T-helper 17 cell (primary cell): ENCODE measurements around the gene EIF5A. TPM values are rescaled to one million over a fixed set of nuclear protein-coding genes. Genes with fewer than 3 reads are reported as not detected.

Experiments
- ATAC-seq: fragments of 150-1000 bp; cut with Tn5 transposase; 2 replicates; pipeline ENCODE4 v1.10.0; 2021; ENCODE audit warnings: mild to moderate bottlenecking, moderate library complexity
- DNase-seq, 3 donors: peaks; one replicate each; pipeline versions ENCODE4 v3.0.0 to v3.0.0-alpha.2; 2020 to 2021
- H3K9me3 ChIP-seq: one replicate; pipeline ENCODE4 v1.7.0; 2013; ENCODE audit warnings: low read length, mild to moderate bottlenecking; ENCODE audit not compliant: control insufficient read depth, poor library complexity, severe bottlenecking
- H3K27ac Mint-ChIP-seq: one replicate; pipeline ENCODE4 v1.8.0; 2022; ENCODE audit warnings: mild to moderate bottlenecking, moderate library complexity, mixed read lengths
- H3K27me3 Mint-ChIP-seq: one replicate; pipeline ENCODE4 v1.8.0; 2022; ENCODE audit warnings: mixed read lengths
- H3K36me3 Mint-ChIP-seq: one replicate; pipeline ENCODE4 v1.8.0; 2022; ENCODE audit warnings: low read depth, mixed read lengths
- H3K4me1 Mint-ChIP-seq: one replicate; pipeline ENCODE4 v1.8.0; 2022; ENCODE audit warnings: mild to moderate bottlenecking, mixed read lengths
- H3K4me3 Mint-ChIP-seq: one replicate; pipeline ENCODE4 v1.8.0; 2022; ENCODE audit warnings: mild to moderate bottlenecking, moderate library complexity, mixed read lengths
- total RNA-seq, 4 donors: library from RNA in 2 of 4; stranded (reverse) in 2 of 4; gene quantifications; one replicate each; pipeline ENCODE4 v1.2.3 and lab custom pipeline; 2022 to 2026

Gene EIF5A
- 100 to 1,000 TPM; 496 to 601 TPM for total RNA-seq
- 147 to 205 reads per million in 2 donors for total RNA-seq (lab: John Stamatoyannopoulos, UW)

- Mint-ChIP-seq H3K27me3 (no peaks in the 10 kb centered on the region), H3K36me3 (peaks cover 19% of the 10 kb centered on the region), H3K27ac (peak within 1 kb of the TSS; percentile 97), H3K4me1 (peaks cover 33% of the 10 kb centered on the region), H3K4me3 (peak within 1 kb of the TSS; percentile 96)
- peak; percentile 77 for ATAC-seq
- DNase-seq, result peak; percentile 98 to 100 (median 100)
- no peaks in the 10 kb centered on the region for H3K9me3 ChIP-seq
Observed at GRCh38 chr17:7306911-7307685, at the start of gene EIF5A. Gene EIF5A, plus strand, starts transcription at chr17:7307628. Its CDS starts 2,008 bp downstream, at chr17:7309636.

DNA sequence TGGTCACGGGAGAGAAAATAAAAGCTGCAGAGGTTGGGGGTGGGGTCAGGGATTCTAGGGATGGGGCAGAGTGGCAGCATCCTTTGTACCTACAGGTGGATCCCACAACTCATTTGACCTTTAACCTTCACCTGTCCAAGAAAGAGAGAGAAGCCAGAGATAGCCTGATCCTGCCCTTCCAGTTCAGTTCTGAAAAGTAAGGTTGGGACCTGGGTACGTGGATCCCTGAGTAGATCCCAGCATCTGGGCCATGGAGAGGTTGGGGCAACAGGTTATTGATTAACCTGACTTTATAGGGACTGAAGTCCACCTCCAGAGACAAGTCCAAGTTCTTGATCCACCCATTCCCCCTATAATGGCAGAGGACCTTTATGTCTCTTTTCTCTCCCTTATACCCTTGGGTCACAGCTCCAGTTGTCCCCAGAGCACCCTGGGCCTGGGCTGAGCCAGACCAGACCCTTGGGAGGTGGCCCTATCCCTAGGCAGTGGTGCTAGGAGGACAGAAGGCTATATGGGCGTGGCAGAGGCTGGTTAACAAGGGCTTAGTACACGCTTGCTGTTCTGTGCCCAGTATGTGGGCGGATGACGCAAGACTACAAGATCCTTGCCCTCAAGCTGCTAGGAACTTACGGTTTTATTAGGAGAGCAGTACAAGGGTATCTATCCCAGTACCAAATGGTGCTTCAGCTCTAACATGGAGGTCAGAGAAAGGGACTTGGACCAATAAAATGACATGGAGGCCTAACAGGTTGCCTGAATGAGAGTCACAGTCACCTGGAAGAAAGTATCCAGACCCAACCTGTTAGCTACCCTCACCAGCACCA lies 48.5 kb upstream of the EIF5A start:
- ATAC-seq (no peak), DNase-seq (no peak)
- Mint-ChIP-seq H3K4me1 (peaks cover 19% of the 10 kb centered on the region), H3K36me3 (peaks cover 6% of the 10 kb centered on the region), H3K27ac (no peak overlapping the region), H3K4me3 (no peak overlapping the region), H3K27me3 (peaks cover 13% of the 10 kb centered on the region)
- no peaks in the 10 kb centered on the region for H3K9me3 ChIP-seq

DNA sequence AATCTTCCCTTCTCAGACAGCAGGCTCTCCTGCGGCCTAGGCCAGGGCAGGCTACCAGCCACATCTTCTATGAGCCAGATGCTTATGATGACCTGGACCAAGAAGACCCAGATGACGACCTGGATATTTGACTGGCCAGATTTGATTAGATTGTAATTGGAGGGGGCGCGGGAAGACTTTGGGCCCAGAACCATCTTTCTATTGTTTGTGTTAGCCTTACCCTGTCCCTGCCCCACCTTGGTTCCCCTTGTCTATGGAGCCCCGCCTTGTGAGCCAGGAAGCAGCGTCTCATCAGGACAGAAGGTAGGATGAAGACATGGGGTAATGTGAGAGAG lies 47.9 kb upstream of the EIF5A start:
- H3K9me3 ChIP-seq, result no peaks in the 10 kb centered on the region
- peaks cover 19% of the 10 kb centered on the region for H3K4me1 Mint-ChIP-seq
- H3K4me3 Mint-ChIP-seq, result no peak overlapping the region
- H3K36me3 Mint-ChIP-seq, result peaks cover 5% of the 10 kb centered on the region
- no peak for ATAC-seq
- peaks cover 16% of the 10 kb centered on the region for H3K27me3 Mint-ChIP-seq
- no peak overlapping the region for H3K27ac Mint-ChIP-seq
- no peak for DNase-seq

- no peak for ATAC-seq
- no peak for DNase-seq
- Mint-ChIP-seq H3K27me3 (peaks cover 16% of the 10 kb centered on the region), H3K36me3 (peaks cover 2% of the 10 kb centered on the region), H3K27ac (peak overlapping the region; percentile 16), H3K4me1 (peaks cover 19% of the 10 kb centered on the region), H3K4me3 (peak overlapping the region; percentile 50)
- no peaks in the 10 kb centered on the region for H3K9me3 ChIP-seq
Observed at GRCh38 chr17:7260151-7260550, 47.3 kb upstream of the EIF5A start.

DNA sequence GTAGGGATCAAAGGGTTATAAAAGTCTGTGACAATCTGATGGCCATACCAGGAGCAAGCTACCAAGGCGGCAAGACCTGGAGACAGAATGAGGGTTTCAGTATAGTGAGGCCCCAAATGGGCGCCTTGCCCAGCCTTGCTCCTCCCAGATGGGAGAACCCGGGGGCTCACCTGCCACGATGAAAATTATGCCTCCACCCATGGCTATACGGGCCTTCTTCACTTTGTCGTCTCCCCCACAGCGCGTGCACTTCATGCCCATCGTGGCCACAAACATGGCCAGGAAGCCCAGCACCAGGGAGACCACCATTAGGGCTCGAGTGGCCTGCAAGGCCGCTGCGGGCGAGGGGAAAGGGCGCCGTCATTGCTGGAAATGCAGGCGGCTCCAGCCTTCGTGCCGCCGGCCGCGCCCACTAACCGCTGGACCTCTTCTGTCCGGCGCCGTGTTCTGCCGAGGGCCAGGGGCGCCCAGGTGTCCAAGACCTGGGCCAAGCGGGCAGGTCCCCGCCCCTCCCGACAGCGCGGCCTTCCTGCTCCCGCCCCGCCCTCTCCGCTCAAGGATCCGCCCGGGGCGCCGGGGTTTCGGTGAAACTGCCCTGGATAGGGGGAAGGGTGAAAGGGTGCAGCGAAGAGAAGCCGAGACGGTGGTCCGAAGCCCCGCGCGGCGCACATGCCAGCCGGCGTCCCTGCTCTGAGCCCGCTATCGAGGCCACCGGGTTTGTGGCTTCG lies 46.6 kb upstream of the EIF5A start:
- peak; percentile 61 for ATAC-seq
- no peaks in the 10 kb centered on the region for H3K9me3 ChIP-seq
- H3K27ac Mint-ChIP-seq, result peak overlapping the region; percentile 16
- peak in 2 of 3 donors; percentile 34 to 42 for DNase-seq
- H3K36me3 Mint-ChIP-seq, result peaks cover 2% of the 10 kb centered on the region
- H3K27me3 Mint-ChIP-seq, result peaks cover 16% of the 10 kb centered on the region
- peaks cover 19% of the 10 kb centered on the region for H3K4me1 Mint-ChIP-seq
- H3K4me3 Mint-ChIP-seq, result peak overlapping the region; percentile 62

DNA sequence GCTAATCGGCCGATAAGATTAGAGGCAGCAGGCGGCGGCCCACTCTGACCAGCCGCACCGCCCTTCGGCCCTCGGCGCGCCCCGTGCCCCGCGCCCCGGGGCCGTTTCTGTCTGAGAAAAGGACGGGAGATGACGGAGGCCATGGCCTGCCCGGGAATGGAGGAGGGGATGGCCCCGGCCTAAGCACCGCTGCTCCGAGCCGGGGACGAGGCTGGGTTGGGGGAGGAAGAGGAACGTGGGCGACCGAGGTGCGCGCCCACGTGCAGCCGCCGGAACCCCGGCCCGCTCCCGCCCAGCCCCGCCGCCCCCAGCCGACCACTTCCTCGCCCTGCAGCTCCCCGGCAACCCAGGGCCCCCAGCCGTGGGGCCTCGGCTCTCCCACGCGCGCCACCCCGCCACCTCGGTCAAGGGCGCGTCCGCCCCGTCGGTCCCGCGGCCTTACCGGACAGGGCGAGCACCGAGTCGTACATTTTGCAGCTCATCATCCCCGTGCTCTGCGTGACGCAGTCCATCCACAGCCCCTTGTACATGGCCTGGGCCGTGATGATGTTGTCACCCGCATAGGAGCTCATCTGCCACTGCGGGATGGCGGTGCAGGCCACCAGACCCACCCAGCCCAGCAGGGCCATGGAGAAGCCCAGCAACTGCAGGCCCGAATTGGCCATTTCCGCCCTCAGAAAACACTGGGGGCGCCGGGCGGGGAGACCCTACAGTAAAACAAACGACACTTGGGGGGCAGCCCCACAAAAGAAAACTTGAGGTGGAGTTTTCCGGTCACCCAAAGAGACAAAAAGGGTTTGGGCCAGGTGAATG lies 45.8 kb upstream of the EIF5A start:
- Mint-ChIP-seq H3K4me1 (peaks cover 19% of the 10 kb centered on the region), H3K27ac (no peak overlapping the region), H3K27me3 (peaks cover 16% of the 10 kb centered on the region), H3K36me3 (peaks cover 2% of the 10 kb centered on the region), H3K4me3 (peak overlapping the region; percentile 78)
- DNase-seq, result no peak
- no peaks in the 10 kb centered on the region for H3K9me3 ChIP-seq
- peak; percentile 51 for ATAC-seq

- Mint-ChIP-seq H3K4me1 (peaks cover 19% of the 10 kb centered on the region), H3K27ac (peak within 1 kb of the TSS; percentile 88), H3K27me3 (peaks cover 16% of the 10 kb centered on the region), H3K4me3 (peak within 1 kb of the TSS; percentile 96), H3K36me3 (no peaks in the 10 kb centered on the region)
- H3K9me3 ChIP-seq, result no peaks in the 10 kb centered on the region
- ATAC-seq (no peak), DNase-seq (no peak)
Observed at GRCh38 chr17:7262192-7262934, 45.1 kb upstream of the EIF5A start, which contains the start of gene CLDN7. Gene CLDN7, minus strand, starts transcription at chr17:7262478. Its CDS starts 435 bp downstream, at chr17:7262043.

GRCh38 chr17:7262935-7263800 lies 44.3 kb upstream of the EIF5A start:
- Mint-ChIP-seq H3K4me1 (peaks cover 19% of the 10 kb centered on the region), H3K4me3 (peak overlapping the region; percentile 96), H3K36me3 (no peaks in the 10 kb centered on the region), H3K27me3 (peaks cover 16% of the 10 kb centered on the region), H3K27ac (peak overlapping the region; percentile 88)
- peak; percentile 19 for ATAC-seq
- DNase-seq, result no peak
- no peaks in the 10 kb centered on the region for H3K9me3 ChIP-seq

- H3K27ac Mint-ChIP-seq, result peak overlapping the region; percentile 88
- peak overlapping the region; percentile 96 for H3K4me3 Mint-ChIP-seq
Observed at GRCh38 chr17:7263801-7264078, 43.7 kb upstream of the EIF5A start.

GRCh38 chr17:7266784-7267183 lies 40.6 kb upstream of the EIF5A start:
- ATAC-seq (no peak), DNase-seq (no peak)
- Mint-ChIP-seq H3K27me3 (peaks cover 16% of the 10 kb centered on the region), H3K36me3 (no peaks in the 10 kb centered on the region), H3K4me1 (peaks cover 22% of the 10 kb centered on the region), H3K27ac (no peak overlapping the region), H3K4me3 (no peak overlapping the region)
- no peaks in the 10 kb centered on the region for H3K9me3 ChIP-seq

More at GRCh38 chr17:7263801-7264078, 43.7 kb upstream of the EIF5A start:
- Mint-ChIP-seq H3K4me1 (peaks cover 19% of the 10 kb centered on the region), H3K27me3 (peaks cover 16% of the 10 kb centered on the region), H3K36me3 (no peaks in the 10 kb centered on the region)
- ATAC-seq (no peak), DNase-seq (no peak)
- H3K9me3 ChIP-seq, result no peaks in the 10 kb centered on the region

GRCh38 chr17:7279448-7279847 lies 28.0 kb upstream of the EIF5A start:
- ATAC-seq (no peak), DNase-seq (no peak)
- Mint-ChIP-seq H3K36me3 (no peaks in the 10 kb centered on the region), H3K4me3 (no peak overlapping the region), H3K27me3 (peaks cover 24% of the 10 kb centered on the region), H3K4me1 (peaks cover 22% of the 10 kb centered on the region), H3K27ac (no peak overlapping the region)
- no peaks in the 10 kb centered on the region for H3K9me3 ChIP-seq
